22Rv1 (cell line): ENCODE measurements around the gene BRDT.

Source experiments
- ZFX ChIP-seq: fragments of 450-650 bp; IDR thresholded peaks from 2 replicates; pipeline ENCODE4 v1.6.1; 2017; ENCODE audit warnings: antibody characterized with exemption, borderline replicate concordance
- TF ChIP-seq, protein P1 (sequence below): fragments of 450-650 bp; IDR thresholded peaks from 2 replicates; pipeline ENCODE4 v1.5.1; 2017; ENCODE audit warnings: mild to moderate bottlenecking

DNA sequence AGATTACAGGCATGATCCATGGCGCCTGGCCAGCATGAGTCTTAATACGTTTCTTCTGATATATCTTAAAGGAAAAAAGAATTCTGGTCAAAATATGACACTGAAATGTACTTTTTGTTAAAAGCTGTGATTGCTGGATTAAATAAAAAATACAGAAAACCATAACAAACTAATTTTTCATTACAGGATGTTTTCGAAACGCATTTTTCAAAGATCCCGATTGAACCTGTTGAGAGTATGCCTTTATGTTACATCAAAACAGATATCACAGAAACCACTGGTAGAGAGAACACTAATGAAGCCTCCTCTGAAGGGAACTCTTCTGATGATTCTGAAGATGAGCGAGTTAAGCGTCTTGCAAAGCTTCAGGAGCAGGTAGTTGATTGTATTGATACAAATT lies 30.2 kb downstream of the BRDT start:
- TF ChIP-seq, protein P1, sequence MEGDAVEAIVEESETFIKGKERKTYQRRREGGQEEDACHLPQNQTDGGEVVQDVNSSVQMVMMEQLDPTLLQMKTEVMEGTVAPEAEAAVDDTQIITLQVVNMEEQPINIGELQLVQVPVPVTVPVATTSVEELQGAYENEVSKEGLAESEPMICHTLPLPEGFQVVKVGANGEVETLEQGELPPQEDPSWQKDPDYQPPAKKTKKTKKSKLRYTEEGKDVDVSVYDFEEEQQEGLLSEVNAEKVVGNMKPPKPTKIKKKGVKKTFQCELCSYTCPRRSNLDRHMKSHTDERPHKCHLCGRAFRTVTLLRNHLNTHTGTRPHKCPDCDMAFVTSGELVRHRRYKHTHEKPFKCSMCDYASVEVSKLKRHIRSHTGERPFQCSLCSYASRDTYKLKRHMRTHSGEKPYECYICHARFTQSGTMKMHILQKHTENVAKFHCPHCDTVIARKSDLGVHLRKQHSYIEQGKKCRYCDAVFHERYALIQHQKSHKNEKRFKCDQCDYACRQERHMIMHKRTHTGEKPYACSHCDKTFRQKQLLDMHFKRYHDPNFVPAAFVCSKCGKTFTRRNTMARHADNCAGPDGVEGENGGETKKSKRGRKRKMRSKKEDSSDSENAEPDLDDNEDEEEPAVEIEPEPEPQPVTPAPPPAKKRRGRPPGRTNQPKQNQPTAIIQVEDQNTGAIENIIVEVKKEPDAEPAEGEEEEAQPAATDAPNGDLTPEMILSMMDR: no peak
- TF ChIP-seq ZFX: no peak
